B cell (primary cell): Measurements from ENCODE around the gene SPTBN1.

Source experiments
- CTCF ChIP-seq: fragments of 200-600 bp; IDR thresholded peaks from one replicate; pipeline ENCODE4 v1.8.0; 2022; ENCODE audit warnings: antibody characterized with exemption, mild to moderate bottlenecking
- EZH2 ChIP-seq: IDR thresholded peaks from 2 replicates; pipeline ENCODE4 v1.6.1; 2012; ENCODE audit warnings: borderline replicate concordance, low read depth, mild to moderate bottlenecking, moderate library complexity, low read length; ENCODE audit not compliant: insufficient read depth, poor library complexity, severe bottlenecking

- no peak for TF ChIP-seq CTCF
- TF ChIP-seq EZH2 = no peak
Observed at GRCh38 chr2:54650612-54651011, 194.5 kb downstream of the SPTBN1 start.
